Right forelimb (tissue), 1 donor: Measurements from ENCODE around the gene KPNA6.
"Not testable (repeated sequence)": the region's sequence is repeated elsewhere in the genome, so short reads cannot be mapped to it uniquely, and the experiment has no call there.

Source experiments
- DNase-seq: peaks from one replicate; pipeline ENCODE4 v3.0.0-alpha.2; 2018

Gene KPNA6

DNA sequence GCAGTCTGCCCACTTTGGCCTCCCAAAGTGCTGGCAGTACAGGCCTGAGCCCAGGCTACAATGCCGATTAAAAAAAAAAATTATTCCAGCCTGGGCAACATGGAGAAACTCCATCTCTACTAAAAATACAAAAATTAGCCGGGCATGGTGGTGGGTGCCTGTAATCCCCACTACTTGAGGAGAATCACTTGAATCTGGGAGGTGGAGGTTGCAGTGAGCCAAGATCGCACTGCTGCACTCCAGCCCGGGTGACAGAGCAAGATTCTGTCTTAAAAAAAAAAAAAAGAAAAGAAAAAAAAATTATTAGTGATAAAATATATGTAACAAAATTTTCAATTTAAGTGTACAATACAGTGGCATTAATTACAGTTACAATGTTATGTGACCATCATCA is 35.4 kb downstream of the KPNA6 start:
- not testable (repeated sequence) for DNase-seq

DNA sequence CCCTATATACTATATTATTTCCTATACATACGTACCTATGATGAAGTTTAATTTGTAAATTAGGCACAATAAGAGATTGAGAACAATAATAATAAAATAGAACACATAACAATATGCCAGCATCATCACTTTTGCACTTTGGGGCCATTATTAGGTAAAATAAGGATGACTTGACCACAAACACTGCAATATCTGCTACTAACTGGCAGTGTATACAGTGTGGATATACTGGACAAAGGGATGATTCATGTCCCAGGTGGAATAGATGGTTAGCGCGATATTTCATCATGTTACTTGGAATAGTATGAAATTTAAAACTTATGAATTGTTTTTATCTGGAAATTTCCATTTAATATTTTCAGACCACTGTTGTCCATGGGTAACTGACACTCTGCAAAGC is 36.2 kb downstream of the KPNA6 start:
- no peak for DNase-seq

DNA sequence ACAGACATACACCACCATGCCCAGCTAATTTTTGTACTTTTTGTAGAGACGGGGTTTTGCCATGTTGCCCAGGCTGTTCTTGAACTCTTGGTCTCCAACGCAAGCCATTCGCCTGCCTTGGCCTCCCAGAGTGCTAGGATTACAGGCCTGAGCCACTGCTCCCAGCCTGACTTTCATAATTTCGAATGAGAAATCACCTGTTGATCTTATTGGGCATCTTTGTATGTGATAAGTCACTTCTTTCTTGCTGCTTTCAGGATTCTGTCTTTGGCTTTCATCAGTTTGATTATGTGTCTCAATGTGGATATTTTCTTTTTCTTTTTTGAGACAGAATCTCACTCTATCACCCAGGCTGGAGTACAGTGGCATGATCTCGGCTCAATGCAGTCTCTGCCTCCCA is 39.9 kb downstream of the KPNA6 start:
- not testable (repeated sequence) for DNase-seq

- no peak for DNase-seq
Observed at GRCh38 chr1:32150847-32151246, 43.0 kb downstream of the KPNA6 start.

GRCh38 chr1:32151319-32151787 is 43.5 kb downstream of the KPNA6 start:
- no peak for DNase-seq

GRCh38 chr1:32159189-32159588 is 51.3 kb downstream of the KPNA6 start:
- no peak for DNase-seq

GRCh38 chr1:32163405-32163804 is 55.5 kb downstream of the KPNA6 start:
- no peak for DNase-seq

GRCh38 chr1:32165633-32166032 is 57.8 kb downstream of the KPNA6 start:
- DNase-seq, result not testable (repeated sequence)

DNA sequence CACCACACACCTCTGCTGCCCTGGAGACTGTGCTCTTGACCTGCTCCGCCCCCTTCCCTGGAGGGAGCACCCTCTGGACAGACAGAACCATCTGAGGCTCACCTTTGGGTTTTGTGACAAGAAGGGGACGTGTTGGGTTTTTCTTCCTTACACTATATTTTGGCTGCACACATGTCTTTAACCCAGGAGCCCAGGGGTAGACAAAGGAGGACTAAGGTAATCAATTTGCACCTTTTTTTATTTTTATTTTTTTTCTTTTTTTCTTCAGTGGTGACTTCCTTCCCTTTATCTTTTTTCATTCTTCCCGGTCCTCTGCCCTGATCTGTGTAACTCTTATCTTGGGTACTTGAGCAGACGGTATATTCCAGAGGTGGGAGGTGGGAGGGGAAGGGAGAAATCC is 63.1 kb downstream of the KPNA6 start:
- no peak for DNase-seq

DNA sequence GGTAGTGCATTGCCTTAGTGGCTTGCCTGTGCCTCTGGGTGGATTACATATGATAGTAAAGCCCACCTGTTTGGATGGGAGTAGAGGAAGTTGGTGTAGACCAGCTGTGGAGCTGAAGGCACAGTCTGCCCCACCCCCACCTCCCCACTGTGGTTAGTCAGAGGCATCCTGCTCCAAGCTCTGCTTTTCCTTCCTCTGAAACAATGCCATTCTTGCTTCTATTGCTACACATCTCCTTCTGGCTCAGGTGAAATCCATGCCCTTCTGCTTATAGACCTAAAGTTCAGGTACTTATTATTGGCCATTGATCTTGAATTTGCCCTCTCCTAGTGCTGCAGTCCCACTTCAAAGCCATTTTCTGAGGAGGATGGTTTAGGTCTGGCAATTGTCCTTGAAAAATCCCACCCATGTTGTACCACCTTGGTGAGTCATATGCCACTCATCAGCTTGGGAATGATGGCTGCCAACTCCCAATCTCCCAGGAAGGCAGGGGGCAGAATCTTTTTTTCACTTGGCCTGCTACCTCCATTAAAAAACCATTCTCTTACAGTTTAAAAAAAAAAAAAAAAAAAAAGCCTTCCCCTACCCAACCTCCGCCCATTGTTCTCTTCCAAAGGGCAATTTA is 64.9 kb downstream of the KPNA6 start:
- no peak for DNase-seq

DNA sequence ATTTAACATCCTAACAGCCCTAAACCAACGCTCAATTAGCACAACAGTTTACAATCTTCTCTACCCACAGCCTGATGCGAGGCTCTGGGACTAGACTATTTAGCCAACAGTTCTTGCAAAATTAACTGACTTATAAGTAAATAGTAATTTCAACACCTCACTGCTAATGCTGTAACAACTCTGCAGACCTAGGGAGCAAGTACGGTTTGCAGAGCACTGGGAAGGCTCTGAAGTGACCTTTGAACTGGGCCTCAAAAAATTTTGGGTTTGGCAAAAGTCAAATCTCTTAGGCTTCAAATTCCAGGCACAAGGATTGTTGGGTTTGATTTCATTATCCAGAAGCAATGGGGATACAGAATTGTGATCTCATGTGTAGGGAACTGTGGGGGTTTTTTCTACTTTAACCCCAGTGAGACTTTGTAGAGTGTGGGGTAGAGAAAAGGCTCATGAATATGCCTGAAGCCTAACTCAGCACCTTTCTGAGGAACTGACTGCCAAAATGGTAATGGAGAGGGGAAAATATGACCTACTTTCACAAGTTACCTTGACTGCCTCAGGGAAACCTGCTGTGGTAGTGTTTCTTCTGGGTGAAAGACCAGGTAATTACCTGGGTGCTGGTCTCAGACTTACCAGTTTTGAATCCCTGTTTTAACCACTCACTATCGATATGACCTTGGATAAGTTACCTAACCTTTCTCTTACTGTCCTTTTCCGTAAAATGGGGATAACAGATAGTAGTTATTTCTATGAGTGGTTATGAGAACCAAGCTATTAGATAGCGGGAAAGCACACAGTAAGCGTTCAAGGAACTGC is 70.7 kb downstream of the KPNA6 start:
- no peak for DNase-seq

DNA sequence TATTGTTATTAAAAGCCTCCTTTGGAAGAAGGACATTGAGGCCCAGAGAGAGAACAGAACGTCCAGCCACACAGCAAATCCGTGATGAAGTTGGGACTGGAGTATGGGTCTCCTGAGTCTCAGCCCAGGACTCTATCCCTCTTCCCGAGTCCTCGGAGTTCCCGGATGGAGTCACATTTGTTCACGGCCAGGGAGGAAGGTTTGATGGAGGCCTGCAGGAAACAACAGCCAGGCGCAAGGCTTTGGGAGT is 71.3 kb downstream of the KPNA6 start:
- DNase-seq, result no peak

DNA sequence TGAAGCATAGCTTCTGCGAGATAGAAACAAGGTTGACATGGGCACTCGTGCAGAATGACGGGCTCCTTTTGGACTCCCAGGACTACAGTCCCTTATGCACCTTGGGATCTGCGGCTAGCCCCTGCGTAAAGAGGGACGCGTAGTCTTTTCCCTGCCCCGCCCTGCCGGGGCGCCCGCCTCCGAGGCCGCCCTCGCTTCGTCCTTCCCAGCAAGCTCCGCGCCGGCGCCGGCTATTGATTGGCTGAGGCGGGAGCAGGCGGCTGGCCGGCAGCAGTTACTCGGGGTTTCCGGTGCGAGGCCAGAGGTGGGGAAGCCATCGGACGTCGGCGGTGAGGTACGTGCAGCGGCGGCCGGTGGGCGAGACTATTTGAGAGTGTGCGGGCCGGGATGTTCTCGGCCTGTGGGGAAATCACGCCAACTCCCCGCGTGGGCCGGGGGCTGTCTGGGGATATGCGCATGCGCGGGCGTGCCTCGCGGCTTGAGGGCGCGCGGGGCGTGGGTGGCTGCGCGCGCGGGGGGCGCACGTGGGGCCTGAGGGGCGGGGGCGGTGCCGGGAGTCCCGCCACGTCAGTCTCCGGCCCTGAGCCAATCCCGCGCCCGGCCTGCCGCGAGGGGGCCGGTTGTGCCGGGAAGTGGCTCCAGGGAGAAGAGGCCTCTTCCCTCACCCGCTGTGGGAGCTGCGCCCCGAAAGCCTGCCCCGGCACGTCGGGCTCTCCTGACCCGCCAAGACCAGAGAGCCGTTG is 71.8 kb downstream of the KPNA6 start, which contains the start of gene TXLNA:
TXLNA (plus strand) TSS at position 233 of the 743 bp plus-strand sequence. CDS start 671 bp downstream, outside the sequence.
- DNase-seq, result peak; percentile 97

DNA sequence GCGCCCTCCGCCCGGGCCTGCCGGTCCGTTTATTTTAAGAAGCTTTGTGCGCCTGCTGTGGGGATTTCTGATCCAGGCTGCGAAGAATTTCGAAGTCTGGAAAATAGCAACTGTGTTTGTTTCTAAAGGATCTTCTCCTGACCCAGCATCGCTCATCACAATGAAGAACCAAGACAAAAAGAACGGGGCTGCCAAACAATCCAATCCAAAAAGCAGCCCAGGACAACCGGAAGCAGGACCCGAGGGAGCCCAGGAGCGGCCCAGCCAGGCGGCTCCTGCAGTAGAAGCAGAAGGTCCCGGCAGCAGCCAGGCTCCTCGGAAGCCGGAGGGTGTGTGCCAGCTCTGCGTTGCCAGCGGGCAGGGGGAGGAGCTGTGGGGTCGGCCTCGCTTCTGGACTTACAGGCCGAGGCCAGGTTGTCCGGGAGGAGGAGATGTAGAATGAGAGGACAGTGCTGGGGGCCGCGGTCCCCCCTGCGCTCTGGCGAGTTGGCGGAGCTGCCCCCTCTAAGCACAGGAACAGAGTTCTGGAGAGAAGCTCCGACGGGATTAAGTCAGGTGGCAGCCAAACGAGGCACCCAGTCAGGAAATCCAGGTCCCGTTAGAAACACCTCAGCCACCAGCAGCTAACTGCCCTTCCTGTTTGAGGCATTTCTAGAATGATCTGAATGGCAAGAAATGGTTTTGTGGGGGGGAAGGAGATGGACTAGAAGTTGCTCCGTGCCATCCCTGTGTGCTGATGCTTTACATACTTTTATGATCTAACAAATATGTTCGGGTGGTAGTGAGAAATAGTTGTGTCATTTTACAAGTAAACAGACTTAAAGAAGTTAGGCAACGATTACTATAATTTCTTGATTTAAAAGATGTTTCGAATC is 72.6 kb downstream of the KPNA6 start:
- peak; percentile 74 for DNase-seq

GRCh38 chr1:32181065-32181464 is 73.2 kb downstream of the KPNA6 start:
- DNase-seq, result no peak

DNA sequence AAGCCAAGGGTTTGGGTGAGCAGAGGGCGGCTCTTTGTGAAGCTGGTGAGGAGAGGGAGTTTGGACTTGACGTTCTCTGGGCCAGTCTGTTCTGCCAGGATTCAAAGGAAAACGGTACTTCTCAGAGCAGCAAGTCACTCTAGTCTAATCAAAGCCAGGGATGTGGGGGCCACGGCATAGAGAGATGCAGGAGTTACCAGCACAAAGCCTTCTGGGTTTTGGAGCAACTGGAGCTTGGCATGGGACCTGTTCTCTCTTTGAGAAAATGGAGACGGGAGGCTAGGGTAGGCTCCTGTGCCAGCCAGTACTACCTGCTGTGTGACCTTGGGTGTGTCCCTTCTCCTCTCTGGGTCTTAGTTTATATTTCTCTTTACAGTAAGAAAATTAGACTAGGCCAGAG is 73.7 kb downstream of the KPNA6 start:
- DNase-seq, result no peak

DNA sequence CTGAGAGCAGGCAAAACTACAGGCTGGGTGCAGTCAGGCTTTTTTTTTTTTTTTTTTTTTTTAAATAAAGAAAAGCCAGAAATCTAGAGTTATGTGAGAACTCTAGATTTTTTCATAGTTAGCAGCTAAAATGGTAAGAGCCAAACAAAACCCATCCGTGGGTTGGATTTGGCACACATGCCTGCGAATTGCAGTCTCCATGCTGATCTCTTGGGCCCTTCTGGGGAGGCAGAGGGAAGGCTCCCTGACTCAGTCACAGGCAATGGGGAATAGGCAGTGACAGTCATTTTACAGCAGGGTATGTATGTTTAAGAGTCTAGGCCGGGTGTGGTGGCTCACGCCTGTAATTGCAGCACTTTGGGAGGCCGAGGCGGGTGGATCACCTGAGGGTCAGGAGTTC is 74.2 kb downstream of the KPNA6 start:
- DNase-seq, result no peak

DNA sequence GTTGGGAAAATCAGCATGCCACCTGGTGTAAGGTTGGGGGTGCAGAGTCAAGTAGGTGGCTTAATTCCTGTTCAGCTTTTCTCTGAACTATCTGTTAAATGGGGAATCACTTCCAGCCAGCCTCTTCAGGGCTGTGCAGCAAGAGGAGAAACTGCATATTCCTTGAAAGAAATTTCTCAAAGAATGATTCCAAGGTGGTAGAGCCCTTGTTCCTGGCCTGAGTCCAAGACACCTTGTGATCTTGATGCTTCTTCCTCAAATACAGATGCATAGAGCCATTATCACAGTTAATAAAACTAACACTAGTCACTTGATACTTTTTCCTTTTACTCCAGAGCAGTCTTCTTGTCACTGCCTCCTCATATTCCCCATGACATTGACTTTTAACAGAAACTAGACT is 76.8 kb downstream of the KPNA6 start:
- no peak for DNase-seq

DNA sequence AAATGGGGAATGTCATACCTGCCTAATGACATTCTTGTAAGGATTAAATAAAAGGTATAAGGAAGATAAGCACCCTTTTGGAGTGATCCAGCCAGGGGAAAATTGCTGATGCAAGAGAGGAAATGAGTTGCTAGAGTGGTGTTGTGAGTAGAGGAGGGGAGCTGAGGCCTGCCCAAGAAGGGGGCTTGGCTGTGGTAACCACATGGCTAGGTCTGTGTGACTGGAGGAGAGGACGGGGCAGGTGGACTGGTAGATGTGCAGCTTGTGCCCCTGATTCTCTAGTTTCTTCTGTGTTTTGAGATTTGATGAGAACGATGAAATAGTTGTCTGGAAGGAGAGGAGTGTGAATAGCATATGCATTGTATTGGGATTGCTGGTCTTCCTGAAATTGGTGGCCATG is 78.2 kb downstream of the KPNA6 start:
- DNase-seq, result no peak

DNA sequence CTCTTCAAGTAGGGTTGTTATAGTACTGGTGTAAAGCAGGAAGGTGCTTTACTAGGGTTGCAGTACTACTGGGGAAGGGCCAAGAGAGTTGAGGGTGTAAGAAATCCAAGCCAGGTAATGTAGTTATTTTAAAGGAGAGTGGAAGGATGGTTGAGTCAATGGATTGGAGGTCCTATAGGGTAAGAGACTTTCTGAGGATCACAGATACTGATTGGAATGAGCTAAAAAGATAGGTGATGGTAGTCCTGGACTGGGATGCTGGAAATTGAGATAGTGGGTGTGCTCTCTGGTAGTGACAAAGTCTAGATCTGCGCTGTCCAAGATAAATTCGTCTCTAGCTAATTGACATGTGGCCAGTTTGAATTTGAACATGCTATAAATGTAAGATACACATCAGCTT is 78.6 kb downstream of the KPNA6 start:
- DNase-seq, result no peak

DNA sequence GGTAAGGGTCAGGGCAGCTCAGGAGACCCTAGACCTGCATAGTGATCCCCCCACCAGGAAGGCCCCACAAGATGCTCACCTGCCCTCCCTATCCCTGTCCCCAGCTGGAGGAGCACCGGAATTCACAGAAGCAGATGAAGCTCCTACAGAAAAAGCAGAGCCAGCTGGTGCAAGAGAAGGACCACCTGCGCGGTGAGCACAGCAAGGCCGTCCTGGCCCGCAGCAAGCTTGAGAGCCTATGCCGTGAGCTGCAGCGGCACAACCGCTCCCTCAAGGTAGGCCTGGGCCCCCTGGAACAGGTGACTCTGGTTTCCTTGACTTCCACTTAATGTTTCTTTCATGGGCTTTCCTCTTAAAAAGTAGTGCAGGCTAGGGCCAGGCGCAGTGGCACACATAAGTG is 80.0 kb downstream of the KPNA6 start:
- no peak for DNase-seq

- no peak for DNase-seq
Observed at GRCh38 chr1:32192220-32192948, 84.5 kb downstream of the KPNA6 start.
